ENCODE measurements around the gene NKX1-2. TPM values are rescaled to one million over a fixed set of nuclear protein-coding genes. Genes with fewer than 3 reads are reported as not detected.

Gene NKX1-2
- total RNA-seq, 4 donors from 2014 or later = not detected

- H3K4me3 ChIP-seq = no peak overlapping the region
- TF ChIP-seq EP300 (IDR thresholded peaks at IDR 0.05) = no peak
- peaks cover 3 to 29% (median 24%) of the 10 kb centered on the region in 4 donors for H3K4me1 ChIP-seq
- no peak overlapping the region for H3K27ac ChIP-seq (replicated peaks in 1 of 4)
- WGBS = 85% methylated on average over 9 of the region's 9 CpGs
- no peaks in the 10 kb centered on the region for H3K36me3 ChIP-seq
- intact Hi-C loops (cut with DNase I) = loop anchor here (5.0 kb wide), 1 partner anchor 42 kb away; no protein-coding TSS in a partner anchor
- DNase-seq (ENCODE audit: extremely low spot score) = no peak
- H3K27me3 ChIP-seq = no peaks in the 10 kb centered on the region
- no peaks in the 10 kb centered on the region for H3K9me3 ChIP-seq
These were observed 14.5 kb upstream of the NKX1-2 start for GRCh38 chr10:124464028-124464965.

- intact Hi-C loops (cut with DNase I) = loop anchor here (5.0 kb wide), 1 partner anchor 40 kb away; no protein-coding TSS in a partner anchor
- TF ChIP-seq CTCF (IDR thresholded peaks at IDR 0.05) (no peak), POLR2AphosphoS5 (IDR thresholded peaks at IDR 0.05) (no peak), EP300 (IDR thresholded peaks at IDR 0.05) (no peak), POLR2A (IDR thresholded peaks at IDR 0.05; ENCODE audit: low read depth) (no peak)
- WGBS = 83% methylated on average over 8 of the region's 8 CpGs
- no peak for DNase-seq (ENCODE audit: extremely low spot score)
- no peaks in the 10 kb centered on the region for H3K9me3 ChIP-seq
- H3K4me3 ChIP-seq = peak overlapping the region; percentile 67 to 84 (median 78)
- H3K4me1 ChIP-seq = peaks cover 3 to 16% (median 14%) of the 10 kb centered on the region in 4 donors
- peaks cover 0 to 5% (median 0%) of the 10 kb centered on the region in 4 donors for H3K27me3 ChIP-seq
- peak overlapping the region; percentile 85 to 90 (median 86) for H3K27ac ChIP-seq (replicated peaks in 1 of 4)
- H3K36me3 ChIP-seq = no peaks in the 10 kb centered on the region
These were observed 12.5 kb upstream of the NKX1-2 start for GRCh38 chr10:124462348-124462695.

- Histone ChIP-seq H3K27ac (replicated peaks in 1 of 4) (peak within 1 kb of the TSS; percentile 85 to 90 (median 86)), H3K4me1 (peaks cover 3 to 15% (median 13%) of the 10 kb centered on the region in 4 donors), H3K9me3 (no peaks in the 10 kb centered on the region), H3K27me3 (peaks cover 0 to 5% (median 0%) of the 10 kb centered on the region in 4 donors), H3K36me3 (no peaks in the 10 kb centered on the region), H3K4me3 (peak within 1 kb of the TSS; percentile 67 to 84 (median 78))
- TF ChIP-seq EP300 (IDR thresholded peaks at IDR 0.05) (no peak), POLR2AphosphoS5 (IDR thresholded peaks at IDR 0.05) (peak; percentile 44 to 45), CTCF (IDR thresholded peaks at IDR 0.05) (peak; percentile 61 to 66 (median 63)), POLR2A (IDR thresholded peaks at IDR 0.05; ENCODE audit: low read depth) (no peak)
- DNase-seq (ENCODE audit: extremely low spot score) = peak; percentile 94
- 2% methylated on average over 41 of the region's 81 CpGs for WGBS
- intact Hi-C loops (cut with DNase I) = loop anchor here (5.0 kb wide), 1 partner anchor 39 kb away; no protein-coding TSS in a partner anchor
These were observed 12.0 kb upstream of the NKX1-2 start, which contains the start of gene LHPP for GRCh38 chr10:124461642-124462347. LHPP (plus strand) TSS chr10:124461823; CDS start chr10:124461863, 40 bp downstream.

GRCh38 chr10:124460144-124460543 is 10.3 kb upstream of the NKX1-2 start:
- DNase-seq (ENCODE audit: extremely low spot score) = no peak
- no peak overlapping the region for H3K27ac ChIP-seq (replicated peaks in 1 of 4)
- H3K27me3 ChIP-seq = peaks cover 0 to 13% (median 0%) of the 10 kb centered on the region in 4 donors
- H3K9me3 ChIP-seq = no peaks in the 10 kb centered on the region
- no peak overlapping the region for H3K4me3 ChIP-seq
- peaks cover 0 to 13% (median 9%) of the 10 kb centered on the region in 4 donors for H3K4me1 ChIP-seq
- intact Hi-C loops (cut with DNase I) = loop anchor here (5.0 kb wide), 1 partner anchor 38 kb away; no protein-coding TSS in a partner anchor
- H3K36me3 ChIP-seq = no peaks in the 10 kb centered on the region
- 85% methylated on average over 4 of the region's 5 CpGs for WGBS
- TF ChIP-seq POLR2AphosphoS5 (IDR thresholded peaks at IDR 0.05) (no peak), EP300 (IDR thresholded peaks at IDR 0.05) (no peak), POLR2A (IDR thresholded peaks at IDR 0.05; ENCODE audit: low read depth) (no peak), CTCF (IDR thresholded peaks at IDR 0.05) (no peak)
